Left lung (tissue), 10 donors: ENCODE data around the gene RAP1GAP2. TPM values are rescaled to one million over a fixed set of nuclear protein-coding genes. Genes with fewer than 3 reads are reported as not detected.

Experiments
- ATAC-seq: fragments of 200-7000 bp; cut with Tn5 transposase; one replicate; pipeline ENCODE4 v1.9.1; 2020; ENCODE audit warnings: moderate library complexity
- DNase-seq, 4 donors: peaks; one replicate each; pipeline ENCODE4 v3.0.0-alpha.2; 2013 to 2020
- H3K27ac ChIP-seq, 2 donors: fragments of 200-600 bp; sonication (generic) in 1 of 2; one replicate each; pipeline versions ENCODE4 v1.5.0 to v1.8.0; 2020 to 2021
- H3K27me3 ChIP-seq, 2 donors: fragments of 200-600 bp; sonication (generic) in 1 of 2; one replicate each; pipeline versions ENCODE4 v1.5.0 to v1.8.0; 2020 to 2021
- H3K36me3 ChIP-seq, 2 donors: fragments of 200-600 bp; sonication (generic) in 1 of 2; one replicate each; pipeline versions ENCODE4 v1.5.0 to v1.8.0; 2020 to 2021
- H3K4me1 ChIP-seq, 2 donors: fragments of 200-600 bp; one replicate each; pipeline ENCODE4 v1.8.0; 2021
- H3K4me3 ChIP-seq, 2 donors: fragments of 200-600 bp; sonication (generic) in 1 of 2; one replicate each; pipeline versions ENCODE4 v1.5.0 to v1.8.0; 2020 to 2021; ENCODE audit warnings: mild to moderate bottlenecking in 1 of 2
- H3K9me3 ChIP-seq, 2 donors: fragments of 200-600 bp; sonication (generic) in 1 of 2; one replicate each; pipeline versions ENCODE4 v1.5.0 to v1.8.0; 2020 to 2021
- intact Hi-C, 2 donors: fragments of 100-400 bp; cut with DNase I; formaldehyde crosslinking; loops; one replicate each; pipeline versions ENCODE4 v1.11.2 to v1.14.2; 2022
- polyA plus RNA-seq, 6 donors: library from polyadenylated mRNA; unstranded; fragments of 120-200 nt; gene quantifications; one replicate each; pipeline ENCODE4 v1.2.1, GENCODE V29; 2013; ENCODE audit not compliant: insufficient read length in 6 of 6
- total RNA-seq, 2 donors: library from RNA; stranded (reverse); fragmentation: NEBNext Ultra II Directional; extraction: Animal tissue kit (Norgen Biotek cat#: 25700); gene quantifications; one replicate each; pipeline ENCODE4 v1.2.1, GENCODE V29; 2021
- TF ChIP-seq, protein P1 (sequence below), 2 donors: fragments of 200-600 bp; sonication (generic) in 1 of 2; IDR thresholded peaks; one replicate each; pipeline versions ENCODE4 v1.5.0 to v1.8.0; 2021; ENCODE audit warnings: antibody characterized with exemption in 2 of 2
- donor health status: DM: no; HTN: yes; CAD: no.
- donor health status: DM: no; HTN: no; CAD: no.

The RAP1GAP2 gene
- total and polyA plus RNA-seq, 8 donors: 8.0 to 14.5 (median 9.7) TPM

DNA sequence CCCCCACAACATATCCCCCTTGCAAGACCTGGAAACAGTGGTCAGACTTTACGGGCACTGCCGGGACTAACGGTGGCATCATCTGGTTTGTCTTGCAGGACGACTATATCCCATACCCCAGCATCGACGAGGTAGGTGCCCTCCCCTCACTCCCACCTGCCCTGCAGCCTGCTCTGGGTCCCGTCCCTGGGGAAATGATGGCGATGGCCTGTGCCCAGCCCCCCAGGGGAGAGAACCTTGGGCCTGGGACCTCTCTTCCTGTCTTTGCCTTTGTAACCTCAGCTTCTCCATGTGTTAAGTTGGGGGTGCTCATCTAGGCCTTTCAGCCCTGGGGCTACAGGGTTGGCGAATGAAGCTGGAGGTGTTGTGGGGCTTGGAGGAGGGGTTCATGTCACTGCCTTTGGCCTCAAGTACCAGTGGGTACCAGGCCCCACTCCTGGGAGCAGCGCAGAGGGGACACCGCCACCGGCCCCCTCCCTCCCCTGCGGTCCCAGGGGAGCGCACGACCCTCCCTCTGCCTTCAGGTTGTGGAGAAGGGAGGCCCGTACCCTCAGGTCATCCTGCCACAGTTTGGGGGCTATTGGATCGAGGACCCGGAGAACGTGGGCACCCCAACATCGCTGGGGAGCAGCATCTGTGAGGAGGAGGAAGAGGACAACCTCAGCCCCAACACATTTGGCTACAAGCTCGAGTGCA is 167.2 kb downstream of the RAP1GAP2 start:
- Histone ChIP-seq H3K36me3 (peaks cover 0 to 8% of the 10 kb centered on the region in 2 donors), H3K27me3 (no peaks in the 10 kb centered on the region), H3K9me3 (no peaks in the 10 kb centered on the region), H3K4me1 (peaks cover 7 to 9% of the 10 kb centered on the region in 2 donors), H3K4me3 (no peak overlapping the region), H3K27ac (no peak overlapping the region)
- ATAC-seq: no peak
- DNase-seq: peak in 1 of 4 donors; percentile 40
- intact Hi-C loops: no loop called here
- TF ChIP-seq, protein P1, sequence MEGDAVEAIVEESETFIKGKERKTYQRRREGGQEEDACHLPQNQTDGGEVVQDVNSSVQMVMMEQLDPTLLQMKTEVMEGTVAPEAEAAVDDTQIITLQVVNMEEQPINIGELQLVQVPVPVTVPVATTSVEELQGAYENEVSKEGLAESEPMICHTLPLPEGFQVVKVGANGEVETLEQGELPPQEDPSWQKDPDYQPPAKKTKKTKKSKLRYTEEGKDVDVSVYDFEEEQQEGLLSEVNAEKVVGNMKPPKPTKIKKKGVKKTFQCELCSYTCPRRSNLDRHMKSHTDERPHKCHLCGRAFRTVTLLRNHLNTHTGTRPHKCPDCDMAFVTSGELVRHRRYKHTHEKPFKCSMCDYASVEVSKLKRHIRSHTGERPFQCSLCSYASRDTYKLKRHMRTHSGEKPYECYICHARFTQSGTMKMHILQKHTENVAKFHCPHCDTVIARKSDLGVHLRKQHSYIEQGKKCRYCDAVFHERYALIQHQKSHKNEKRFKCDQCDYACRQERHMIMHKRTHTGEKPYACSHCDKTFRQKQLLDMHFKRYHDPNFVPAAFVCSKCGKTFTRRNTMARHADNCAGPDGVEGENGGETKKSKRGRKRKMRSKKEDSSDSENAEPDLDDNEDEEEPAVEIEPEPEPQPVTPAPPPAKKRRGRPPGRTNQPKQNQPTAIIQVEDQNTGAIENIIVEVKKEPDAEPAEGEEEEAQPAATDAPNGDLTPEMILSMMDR (IDR thresholded peaks at IDR 0.05): no peak

DNA sequence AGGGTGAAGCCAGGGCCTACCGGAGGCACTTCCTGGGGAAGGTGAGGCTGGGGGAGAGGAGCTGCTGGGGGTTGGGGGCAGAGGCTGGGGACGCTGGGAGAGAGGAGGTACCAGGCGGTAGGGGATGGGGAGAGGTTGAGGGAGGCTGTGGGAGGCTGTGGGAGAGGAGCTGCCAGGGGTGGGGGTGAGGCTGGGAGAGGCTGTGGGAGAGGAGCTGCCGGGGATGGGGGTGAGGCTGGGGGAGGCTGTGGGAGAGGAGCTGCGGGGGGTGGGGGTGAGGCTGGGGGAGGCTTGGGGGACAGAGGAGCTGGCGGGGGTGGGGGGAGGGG is 167.8 kb downstream of the RAP1GAP2 start:
- intact Hi-C loops: no loop called here
- ATAC-seq (no peak), DNase-seq (peak in 1 of 4 donors; percentile 15)
- Histone ChIP-seq H3K27me3 (no peaks in the 10 kb centered on the region), H3K9me3 (no peaks in the 10 kb centered on the region), H3K4me1 (peaks cover 7 to 9% of the 10 kb centered on the region in 2 donors), H3K36me3 (peaks cover 0 to 8% of the 10 kb centered on the region in 2 donors), H3K4me3 (no peak overlapping the region), H3K27ac (no peak overlapping the region)
- TF ChIP-seq, protein P1 (IDR thresholded peaks at IDR 0.05): no peak

DNA sequence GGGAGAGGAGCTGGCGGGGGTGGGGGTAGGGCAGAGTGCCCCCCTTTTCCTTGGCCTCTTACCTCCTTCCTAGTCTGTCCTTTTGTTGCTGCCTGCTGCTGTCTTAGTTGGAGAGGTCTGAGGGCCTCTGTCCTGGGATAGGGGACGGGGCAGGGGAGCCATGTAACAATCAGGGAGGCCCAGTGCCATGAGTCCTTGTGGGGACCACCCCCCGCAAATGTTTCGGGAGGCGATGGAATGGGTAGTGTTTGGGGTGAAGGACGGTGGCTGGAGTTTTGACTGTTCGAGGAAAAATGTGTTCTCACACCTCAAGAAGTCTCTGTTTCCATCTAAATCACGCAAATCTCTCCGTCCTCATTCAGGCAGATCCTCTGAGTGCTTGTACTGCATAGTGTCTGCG is 168.1 kb downstream of the RAP1GAP2 start:
- Histone ChIP-seq H3K36me3 (peaks cover 0 to 8% of the 10 kb centered on the region in 2 donors), H3K4me1 (peaks cover 7 to 9% of the 10 kb centered on the region in 2 donors), H3K27me3 (no peaks in the 10 kb centered on the region), H3K9me3 (no peaks in the 10 kb centered on the region), H3K4me3 (no peak overlapping the region), H3K27ac (no peak overlapping the region)
- ATAC-seq (no peak), DNase-seq (peak in 1 of 4 donors; percentile 20)
- intact Hi-C loops: no loop called here
- TF ChIP-seq, protein P1 (IDR thresholded peaks at IDR 0.05): no peak

DNA sequence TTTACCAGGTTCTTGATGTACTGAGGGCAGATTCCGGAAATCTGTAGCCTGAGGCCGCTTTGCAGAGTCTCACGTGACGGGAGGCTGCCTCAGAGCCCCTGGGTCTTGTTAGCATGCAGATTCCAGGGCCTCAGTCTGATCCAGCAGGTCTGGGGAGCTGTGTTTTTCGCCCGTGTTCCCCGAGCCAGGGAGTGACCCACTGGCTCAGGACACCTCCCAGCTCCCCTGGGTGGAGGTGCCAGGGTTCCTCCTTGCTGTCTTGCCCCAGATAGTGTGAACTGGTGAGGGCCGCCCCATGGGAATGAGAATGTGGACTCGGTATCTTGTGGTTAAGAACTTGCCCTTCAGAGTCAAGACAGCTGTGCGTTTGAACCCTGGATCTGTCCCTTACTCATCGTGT is 168.6 kb downstream of the RAP1GAP2 start:
- H3K4me3 ChIP-seq: no peak overlapping the region
- TF ChIP-seq, protein P1 (IDR thresholded peaks at IDR 0.05): no peak
- H3K4me1 ChIP-seq: peaks cover 7 to 9% of the 10 kb centered on the region in 2 donors
- H3K27ac ChIP-seq: no peak overlapping the region
- H3K36me3 ChIP-seq: peaks cover 0 to 8% of the 10 kb centered on the region in 2 donors
- H3K9me3 ChIP-seq: no peaks in the 10 kb centered on the region
- intact Hi-C loops: no loop called here
- DNase-seq (peak in 1 of 4 donors; percentile 26), ATAC-seq (no peak)
- no peaks in the 10 kb centered on the region for H3K27me3 ChIP-seq

DNA sequence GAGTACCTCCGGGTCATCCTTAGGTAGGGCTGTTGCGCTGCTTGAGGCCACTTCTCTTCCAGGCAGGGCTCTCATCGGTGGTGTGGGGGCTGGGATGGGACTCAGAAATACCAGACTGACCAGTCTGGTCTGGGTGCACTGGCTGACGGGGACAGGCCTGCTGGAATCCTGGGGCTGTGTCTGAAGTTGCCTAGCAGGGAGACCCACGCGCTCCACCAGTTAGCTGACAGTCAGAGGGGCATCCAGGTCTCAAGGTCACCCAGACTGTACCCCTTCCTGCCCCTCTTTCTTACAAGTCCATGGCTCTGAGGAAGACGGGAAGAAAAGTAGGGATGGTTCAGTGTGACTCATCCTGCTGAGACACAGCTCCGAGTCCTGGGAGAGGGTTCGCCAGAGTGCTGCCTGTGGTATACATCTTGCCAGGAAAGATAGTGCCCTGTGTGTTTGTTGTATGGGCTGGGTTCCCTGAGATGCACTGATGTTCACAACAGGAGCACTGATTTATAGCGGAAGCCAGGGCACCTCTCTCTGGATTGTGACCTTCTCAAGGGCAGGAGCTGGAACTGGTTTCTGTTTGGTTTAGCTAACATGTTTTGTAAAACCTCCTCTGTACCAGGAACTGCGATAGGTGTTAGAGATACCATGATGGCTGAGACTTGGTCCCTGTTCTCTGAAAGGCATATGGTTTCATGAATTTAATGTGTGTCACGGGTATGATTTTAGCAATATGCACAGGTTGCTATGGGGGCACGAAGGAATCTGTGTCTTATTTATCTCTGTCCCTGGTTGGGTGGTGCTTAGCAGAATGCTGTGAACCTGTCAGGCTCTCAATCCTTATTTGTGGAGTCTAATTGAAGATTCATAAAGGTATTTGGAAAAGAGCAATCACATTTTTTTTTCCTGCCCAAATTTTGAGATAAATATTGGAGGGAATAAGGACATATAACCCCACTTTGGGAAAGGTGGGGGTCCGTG is 169.7 kb downstream of the RAP1GAP2 start:
- TF ChIP-seq, protein P1 (IDR thresholded peaks at IDR 0.05): no peak
- H3K4me1 ChIP-seq: peaks cover 0 to 3% of the 10 kb centered on the region in 2 donors
- no peaks in the 10 kb centered on the region for H3K27me3 ChIP-seq
- DNase-seq (peak in 3 of 4 donors; percentile 24 to 68 (median 50)), ATAC-seq (peak; percentile 92)
- no peaks in the 10 kb centered on the region for H3K9me3 ChIP-seq
- no peak overlapping the region for H3K27ac ChIP-seq
- H3K4me3 ChIP-seq: no peak overlapping the region
- H3K36me3 ChIP-seq: peaks cover 0 to 8% of the 10 kb centered on the region in 2 donors
- intact Hi-C loops: no loop called here
